ENCODE data around the gene ZNF385C. TPM values are rescaled to one million over a fixed set of nuclear protein-coding genes. Genes with fewer than 3 reads are reported as not detected.
A peak's percentile ranks its signal among the peaks of the same experiment; 100 is the strongest.
"Not testable (repeated sequence)": the region's sequence is repeated elsewhere in the genome, so short reads cannot be mapped to it uniquely, and the experiment has no call there.

The ZNF385C gene
- 1.3 TPM for total RNA-seq (ENCODE audit: unreplicated experiment)
- long read RNA-seq: 0 reads

GRCh38 chr17:42097691-42098631 is at the start of gene ZNF385C:
TSS of gene ZNF385C (minus strand) at chr17:42098473. CDS start at chr17:42063056, 35,417 bp downstream.
- no peaks in the 10 kb centered on the region for H3K36me3 Mint-ChIP-seq (ENCODE audit: low read depth, unreplicated experiment)
- H3K9me3 Mint-ChIP-seq (ENCODE audit: unreplicated experiment): no peaks in the 10 kb centered on the region
- peaks cover 8% of the 10 kb centered on the region for H3K27me3 Mint-ChIP-seq (ENCODE audit: unreplicated experiment)
- no peak within 1 kb of the TSS for H3K27ac Mint-ChIP-seq (ENCODE audit: unreplicated experiment)
- DNase-seq (ENCODE audit: low spot score): peak; percentile 27
- TF ChIP-seq CTCF (IDR thresholded peaks at IDR 0.05; ENCODE audit: unreplicated experiment): no peak
- H3K4me3 Mint-ChIP-seq (ENCODE audit: unreplicated experiment): no peak within 1 kb of the TSS
- peaks cover 14% of the 10 kb centered on the region for H3K4me1 Mint-ChIP-seq (ENCODE audit: unreplicated experiment)

- no peak for DNase-seq (ENCODE audit: low spot score)
- Mint-ChIP-seq H3K4me1 (ENCODE audit: unreplicated experiment) (peaks cover 16% of the 10 kb centered on the region), H3K36me3 (ENCODE audit: low read depth, unreplicated experiment) (peaks cover 24% of the 10 kb centered on the region), H3K27me3 (ENCODE audit: unreplicated experiment) (peaks cover 6% of the 10 kb centered on the region), H3K9me3 (ENCODE audit: unreplicated experiment) (no peaks in the 10 kb centered on the region), H3K4me3 (ENCODE audit: unreplicated experiment) (no peak overlapping the region), H3K27ac (ENCODE audit: unreplicated experiment) (peak overlapping the region; percentile 31)
- no peak for TF ChIP-seq CTCF (IDR thresholded peaks at IDR 0.05; ENCODE audit: unreplicated experiment)
These were observed 48.8 kb upstream of the ZNF385C start for GRCh38 chr17:42146911-42147607.

GRCh38 chr17:42143138-42143537 is 44.9 kb upstream of the ZNF385C start:
- H3K9me3 Mint-ChIP-seq (ENCODE audit: unreplicated experiment); DNase-seq (ENCODE audit: low spot score); H3K27me3 Mint-ChIP-seq (ENCODE audit: unreplicated experiment): not testable (repeated sequence)
- Mint-ChIP-seq H3K27ac (ENCODE audit: unreplicated experiment) (peak overlapping the region; percentile 5), H3K36me3 (ENCODE audit: low read depth, unreplicated experiment) (peaks cover 17% of the 10 kb centered on the region), H3K4me1 (ENCODE audit: unreplicated experiment) (peaks cover 19% of the 10 kb centered on the region), H3K4me3 (ENCODE audit: unreplicated experiment) (peak overlapping the region; percentile 38)

- no peak for DNase-seq (ENCODE audit: low spot score)
- peak overlapping the region; percentile 47 for H3K4me3 Mint-ChIP-seq (ENCODE audit: unreplicated experiment)
- peak overlapping the region; percentile 21 for H3K27ac Mint-ChIP-seq (ENCODE audit: unreplicated experiment)
- peaks cover 22% of the 10 kb centered on the region for H3K4me1 Mint-ChIP-seq (ENCODE audit: unreplicated experiment)
- no peaks in the 10 kb centered on the region for H3K9me3 Mint-ChIP-seq (ENCODE audit: unreplicated experiment)
- H3K27me3 Mint-ChIP-seq (ENCODE audit: unreplicated experiment): peaks cover 4% of the 10 kb centered on the region
- no peak for TF ChIP-seq CTCF (IDR thresholded peaks at IDR 0.05; ENCODE audit: unreplicated experiment)
- H3K36me3 Mint-ChIP-seq (ENCODE audit: low read depth, unreplicated experiment): peaks cover 13% of the 10 kb centered on the region
These were observed 44.2 kb upstream of the ZNF385C start for GRCh38 chr17:42142371-42142896.

- no peak for TF ChIP-seq CTCF (IDR thresholded peaks at IDR 0.05; ENCODE audit: unreplicated experiment)
- peaks cover 12% of the 10 kb centered on the region for H3K36me3 Mint-ChIP-seq (ENCODE audit: low read depth, unreplicated experiment)
These were observed 43.1 kb upstream of the ZNF385C start for GRCh38 chr17:42141382-42141781.

GRCh38 chr17:42140690-42141089 is 42.4 kb upstream of the ZNF385C start:
- H3K27ac Mint-ChIP-seq (ENCODE audit: unreplicated experiment); DNase-seq (ENCODE audit: low spot score); H3K9me3 Mint-ChIP-seq (ENCODE audit: unreplicated experiment); H3K27me3 Mint-ChIP-seq (ENCODE audit: unreplicated experiment); H3K4me3 Mint-ChIP-seq (ENCODE audit: unreplicated experiment): not testable (repeated sequence)
- Mint-ChIP-seq H3K4me1 (ENCODE audit: unreplicated experiment) (peaks cover 33% of the 10 kb centered on the region), H3K36me3 (ENCODE audit: low read depth, unreplicated experiment) (peaks cover 14% of the 10 kb centered on the region)

More at GRCh38 chr17:42141382-42141781, 43.1 kb upstream of the ZNF385C start:
- no peak overlapping the region for H3K27ac Mint-ChIP-seq (ENCODE audit: unreplicated experiment)
- H3K4me3 Mint-ChIP-seq (ENCODE audit: unreplicated experiment): no peak overlapping the region
- no peaks in the 10 kb centered on the region for H3K9me3 Mint-ChIP-seq (ENCODE audit: unreplicated experiment)
- peaks cover 26% of the 10 kb centered on the region for H3K4me1 Mint-ChIP-seq (ENCODE audit: unreplicated experiment)
- H3K27me3 Mint-ChIP-seq (ENCODE audit: unreplicated experiment): no peaks in the 10 kb centered on the region
- no peak for DNase-seq (ENCODE audit: low spot score)

Measured in endothelial cell (in vitro differentiated cells).